NCI-H2196 treated with DMSO at 0.1 percent for 48 hours (cell line): Measurements from ENCODE around the gene CAMSAP1.

Experiments
- DNase-seq: peaks from one replicate; lab custom pipeline; 2025; ENCODE audit not compliant: unreplicated experiment; lab: John Stamatoyannopoulos, UW

The CAMSAP1 gene

DNA sequence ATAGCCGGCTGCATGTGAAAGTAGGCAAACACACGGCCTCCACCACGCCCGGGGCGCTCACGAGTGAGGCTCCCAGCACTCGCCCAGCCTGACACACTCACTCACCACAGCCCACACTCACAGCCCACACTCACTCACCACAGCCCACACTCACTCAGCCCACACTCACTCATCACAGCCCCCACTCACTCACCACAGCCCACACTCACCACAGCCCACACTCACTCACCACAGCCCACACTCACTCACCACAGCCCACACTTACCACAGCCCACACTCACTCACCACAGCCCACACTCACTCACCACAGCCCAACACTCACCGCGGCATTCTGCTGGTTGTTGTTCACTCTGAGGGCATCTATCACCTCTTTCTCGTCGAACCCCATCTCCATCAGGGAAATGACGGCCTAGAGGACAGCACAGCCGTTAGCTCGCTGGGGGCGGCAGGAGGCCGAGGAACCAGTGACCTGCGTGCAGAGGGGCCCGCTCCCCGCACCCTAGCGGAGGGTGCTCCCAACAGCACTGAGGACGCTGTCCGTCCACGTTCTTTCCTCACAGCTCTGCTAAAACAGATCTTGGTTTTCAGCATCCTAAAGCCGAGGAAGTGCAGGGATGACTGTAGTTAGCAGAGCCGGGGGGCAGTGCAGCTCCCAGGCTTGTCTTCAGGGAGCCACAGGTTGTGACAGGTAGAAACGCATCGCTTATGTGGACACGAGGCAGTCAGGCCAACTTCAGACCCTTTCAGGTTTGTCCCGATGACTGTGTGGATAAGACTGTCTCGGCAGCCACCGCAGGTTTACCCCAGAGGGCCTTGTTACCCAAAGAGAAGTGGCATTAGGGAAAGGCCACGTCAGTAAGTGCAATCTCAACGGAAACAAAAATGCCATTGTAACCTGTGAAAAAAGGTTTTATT lies 32.3 kb upstream of the CAMSAP1 start:
- no peak for DNase-seq

DNA sequence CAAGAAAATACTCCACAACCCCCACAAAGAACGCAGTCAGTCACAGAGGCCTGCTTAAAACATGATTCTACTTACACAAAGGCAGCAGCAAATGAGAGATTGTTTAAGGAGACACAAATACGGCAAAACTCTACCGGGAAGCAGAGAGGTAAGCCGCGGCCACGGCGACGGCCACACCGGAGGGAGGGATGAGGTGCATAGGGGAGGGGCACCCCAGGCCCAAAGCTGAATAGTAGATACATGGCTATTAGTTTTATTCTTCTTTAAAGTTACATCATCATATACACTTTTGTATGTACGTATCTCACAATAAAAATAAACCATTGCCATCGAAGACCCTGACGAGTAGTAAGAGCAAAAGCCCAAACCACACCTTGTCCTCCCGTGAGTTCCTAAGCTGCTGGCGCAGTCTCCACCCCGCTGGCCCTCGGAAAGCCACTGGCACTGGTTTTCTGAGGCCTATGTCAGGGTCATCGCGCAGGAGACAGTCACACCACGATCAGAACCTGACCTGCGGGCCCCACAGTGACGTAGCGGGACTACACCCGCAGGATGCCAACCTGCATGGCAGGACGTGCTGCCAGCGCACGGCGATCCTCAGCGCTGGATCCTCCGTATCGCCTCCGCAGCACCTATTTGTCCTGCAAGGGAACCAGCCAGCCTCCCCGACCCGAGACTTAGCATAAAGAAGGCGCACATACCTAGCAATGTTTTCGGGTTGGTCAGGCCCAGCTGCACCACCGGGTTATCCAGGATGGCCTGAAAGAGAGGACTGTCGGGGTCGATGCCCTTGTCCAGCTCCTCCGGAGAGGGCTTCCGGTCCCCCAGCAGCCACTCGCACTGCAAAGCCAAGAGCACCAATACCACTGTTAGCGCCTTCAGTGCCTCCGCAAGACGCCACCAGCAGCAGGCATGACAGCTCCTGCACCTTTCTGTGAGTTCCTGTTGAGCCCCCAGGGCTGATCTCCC lies 30.5 kb upstream of the CAMSAP1 start:
- DNase-seq = no peak

DNA sequence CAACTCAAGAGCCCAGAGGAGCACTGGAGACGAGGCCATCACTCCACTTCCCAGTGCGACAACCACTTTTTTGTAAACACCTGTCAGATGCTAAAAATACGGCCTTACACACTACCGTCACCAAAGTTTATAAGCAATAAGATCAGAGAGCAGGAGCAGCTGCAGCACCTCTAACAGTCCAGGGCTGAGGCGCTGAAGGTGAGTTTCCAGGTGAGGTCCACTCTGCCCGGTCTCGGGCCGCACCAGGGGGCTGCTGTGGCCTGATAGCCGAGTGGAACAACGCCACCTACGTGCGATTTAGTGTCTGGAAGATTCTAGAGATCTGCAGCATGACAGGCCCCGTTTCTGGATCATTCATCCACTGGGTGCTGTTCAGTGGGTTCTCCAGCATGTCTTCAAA lies 25.8 kb upstream of the CAMSAP1 start:
- no peak for DNase-seq

DNA sequence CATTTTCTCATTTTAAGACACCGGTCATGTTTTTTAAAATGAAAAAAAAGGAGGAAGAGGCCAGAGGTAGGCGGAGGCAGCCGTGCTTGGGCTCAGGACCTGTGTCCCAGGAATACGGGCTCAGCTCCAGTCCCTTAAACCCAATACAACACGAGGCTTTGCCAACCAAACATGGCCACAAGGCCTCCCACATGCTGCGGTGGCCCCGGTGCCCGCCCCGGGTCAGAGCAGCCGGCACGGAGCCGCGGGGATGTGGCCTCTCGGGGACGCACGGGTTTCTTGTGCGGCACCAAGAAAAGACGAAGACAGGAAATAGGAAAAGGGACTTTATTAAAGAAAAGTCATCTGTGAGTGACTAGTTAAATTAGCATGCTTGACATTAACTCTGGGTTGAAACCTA lies 25.3 kb upstream of the CAMSAP1 start:
- no peak for DNase-seq

DNA sequence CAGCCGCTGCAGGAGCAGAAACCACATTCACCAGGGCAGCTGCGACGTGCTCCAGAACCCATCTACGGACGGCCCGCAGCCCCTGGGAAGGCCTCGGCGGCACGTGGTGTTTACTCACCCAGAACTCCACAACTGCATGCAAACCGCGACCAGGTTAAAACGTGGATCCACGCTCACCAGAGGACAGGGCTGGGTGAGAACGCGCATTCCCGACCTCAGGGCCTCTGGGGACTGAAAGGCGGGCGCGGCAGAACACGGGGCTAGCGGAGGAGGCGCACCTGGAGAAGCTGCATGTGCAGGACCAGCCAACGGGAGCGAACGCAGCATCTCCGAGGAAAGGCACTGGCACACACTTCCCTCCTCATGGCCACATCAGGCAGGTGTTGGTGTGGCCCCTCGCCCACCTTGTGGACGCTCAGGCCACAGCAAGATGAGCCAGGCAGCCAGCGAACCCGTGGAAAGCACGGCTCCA lies 24.0 kb upstream of the CAMSAP1 start:
- DNase-seq = no peak

DNA sequence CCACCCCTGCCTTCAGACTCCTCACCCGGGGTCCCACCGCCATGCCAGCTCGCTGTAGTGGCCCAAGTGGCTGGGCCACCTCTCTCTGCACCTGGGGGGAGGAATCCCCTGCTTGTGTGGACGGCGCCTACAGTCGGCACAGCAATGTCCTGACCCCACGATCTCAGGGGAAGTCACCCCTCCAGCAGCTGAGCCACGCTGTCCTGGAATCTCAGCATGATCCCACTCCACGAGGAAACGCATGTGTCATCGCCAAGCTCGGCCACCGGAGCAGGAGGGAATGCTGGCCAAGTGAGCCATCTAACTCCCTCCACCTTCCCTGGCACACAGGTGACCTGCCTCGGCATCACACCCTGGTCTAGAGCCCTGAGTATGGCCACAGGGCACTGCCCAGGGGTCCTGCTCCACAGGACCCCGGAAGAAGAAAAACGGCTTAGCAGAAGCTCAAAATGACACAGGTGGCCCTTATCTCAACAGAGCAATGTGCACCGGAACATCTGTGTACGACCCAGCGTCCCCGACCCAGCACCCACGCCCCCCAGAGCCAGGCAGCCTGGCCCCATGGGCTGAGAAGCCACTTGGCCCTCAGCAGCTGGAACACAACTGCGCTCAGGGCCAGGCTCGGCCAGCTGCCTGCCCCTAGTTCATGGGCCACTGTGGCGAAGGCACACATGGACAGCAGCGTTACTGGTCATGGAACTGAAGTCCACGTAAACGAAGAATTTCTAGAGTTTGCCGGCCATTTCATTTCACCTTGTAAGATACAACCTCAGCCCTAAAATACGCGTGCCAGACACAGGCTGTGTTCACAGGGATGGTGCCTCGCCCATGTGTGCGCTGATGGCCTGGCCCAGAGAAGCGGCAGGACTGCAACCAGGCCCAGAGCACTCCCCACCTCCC lies 23.4 kb upstream of the CAMSAP1 start:
- no peak for DNase-seq

DNA sequence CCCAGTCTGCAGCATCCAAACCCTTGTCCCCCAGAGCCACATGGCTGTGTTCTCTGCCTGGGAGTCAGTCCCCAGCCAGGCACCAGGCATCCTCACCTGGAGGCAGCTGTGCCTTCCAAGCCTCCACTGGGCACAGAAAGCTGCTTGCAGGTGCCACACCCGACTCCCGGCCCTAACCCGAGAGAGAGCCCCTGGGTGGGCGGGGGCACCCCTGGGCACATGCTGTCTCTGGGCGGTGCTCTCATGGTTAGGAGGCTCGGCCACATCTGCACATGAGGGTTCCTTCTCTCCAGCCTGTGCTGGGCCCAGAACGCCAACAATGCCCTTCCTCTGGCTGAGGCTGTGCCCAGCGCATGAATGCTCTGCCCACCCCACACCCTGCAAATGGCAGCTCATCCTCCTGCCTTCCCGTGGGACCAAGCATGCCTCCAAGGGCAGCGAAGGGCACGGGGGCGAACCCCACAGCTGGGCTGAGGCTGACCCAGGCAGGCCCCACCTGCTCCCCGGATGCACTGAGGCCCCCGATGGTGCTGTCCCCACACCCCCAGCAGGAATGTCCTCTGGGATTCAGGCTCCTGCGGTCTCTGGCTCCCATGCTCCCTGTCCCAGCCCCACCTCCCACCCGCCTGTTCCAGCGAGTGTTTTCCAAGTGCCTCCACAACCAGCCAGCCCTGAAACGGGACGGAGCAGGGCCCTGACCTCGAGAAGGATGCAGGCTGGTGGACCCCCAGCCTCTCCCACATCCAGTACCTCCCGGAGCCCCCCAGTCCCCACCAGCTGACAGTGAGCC lies 22.5 kb upstream of the CAMSAP1 start:
- DNase-seq = no peak

DNA sequence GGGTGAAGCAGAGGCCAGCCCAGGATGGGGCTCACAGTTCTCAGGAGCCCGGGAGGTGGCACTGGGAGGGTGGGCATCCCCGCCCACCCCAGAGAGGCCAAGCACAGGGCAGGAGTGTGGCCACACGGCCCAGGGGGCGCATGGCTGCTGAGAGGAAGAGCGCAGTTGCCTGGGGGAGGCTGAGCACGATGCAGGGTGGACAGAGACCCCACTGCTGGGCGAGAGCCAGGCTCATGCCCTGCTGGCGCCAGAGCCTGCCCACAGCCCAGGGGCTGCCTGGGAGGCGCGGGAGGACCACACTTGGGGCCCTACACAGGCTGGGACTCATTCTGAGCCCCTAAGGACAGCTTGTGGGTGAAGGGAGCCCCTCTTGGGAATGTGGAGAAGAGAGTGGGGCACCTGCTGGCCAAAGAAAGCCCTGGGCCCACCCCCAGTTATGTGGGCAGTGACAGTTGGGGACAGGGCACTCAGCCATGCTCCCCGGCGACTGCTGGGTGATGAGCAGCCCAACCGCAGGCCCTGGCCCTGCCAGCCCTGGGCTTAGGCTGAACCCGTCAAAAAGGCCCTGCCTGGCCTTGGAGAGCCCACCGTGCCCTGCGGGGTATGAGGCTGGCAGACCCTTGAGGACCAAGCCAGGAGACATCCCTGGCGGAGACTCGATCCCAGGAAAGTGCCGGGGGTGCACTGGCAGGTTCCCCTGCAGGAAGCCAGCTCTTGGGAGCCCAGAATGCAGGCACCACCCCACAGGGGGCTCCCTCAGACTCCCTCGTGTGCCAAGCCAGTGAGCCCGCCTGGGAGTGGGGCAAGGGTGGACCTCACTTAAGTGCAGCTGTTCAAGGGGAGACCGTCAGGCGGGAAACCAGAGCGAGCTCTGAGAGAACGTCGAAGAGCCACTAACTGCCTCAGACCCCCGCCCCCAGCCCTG lies 21.6 kb upstream of the CAMSAP1 start:
- DNase-seq = no peak

DNA sequence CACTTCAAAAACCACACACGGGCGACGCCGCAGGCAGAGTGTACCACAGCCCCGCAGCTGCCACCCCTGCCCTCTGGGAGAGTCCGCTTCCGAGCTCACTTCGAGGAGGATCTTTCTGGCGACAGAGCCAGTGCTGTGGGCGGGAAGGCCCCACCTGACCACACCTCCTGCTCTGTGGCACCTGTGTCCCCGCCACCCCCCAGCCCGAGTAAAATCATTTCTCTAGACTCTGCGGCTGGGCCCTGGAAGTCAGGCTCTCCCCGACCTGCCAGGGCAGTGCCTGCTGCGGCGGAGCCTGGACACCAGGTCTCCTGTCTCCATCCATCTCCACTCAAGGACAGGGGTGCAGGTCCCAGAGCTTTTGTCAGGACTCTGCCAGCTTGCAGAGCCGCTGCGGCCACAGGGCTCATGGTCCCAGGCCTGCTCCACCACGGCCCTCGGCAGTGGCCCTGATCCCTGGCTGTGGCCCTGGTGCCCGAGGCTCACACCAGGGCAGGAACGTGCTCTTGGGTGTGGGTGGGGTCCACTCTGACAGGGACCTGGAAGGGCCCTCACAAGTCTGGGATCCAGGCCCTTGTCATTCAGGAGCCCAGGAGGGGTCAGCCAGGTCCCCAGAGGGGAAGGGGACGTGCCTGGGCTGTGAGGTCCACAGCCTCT lies 20.9 kb upstream of the CAMSAP1 start:
- DNase-seq = no peak

DNA sequence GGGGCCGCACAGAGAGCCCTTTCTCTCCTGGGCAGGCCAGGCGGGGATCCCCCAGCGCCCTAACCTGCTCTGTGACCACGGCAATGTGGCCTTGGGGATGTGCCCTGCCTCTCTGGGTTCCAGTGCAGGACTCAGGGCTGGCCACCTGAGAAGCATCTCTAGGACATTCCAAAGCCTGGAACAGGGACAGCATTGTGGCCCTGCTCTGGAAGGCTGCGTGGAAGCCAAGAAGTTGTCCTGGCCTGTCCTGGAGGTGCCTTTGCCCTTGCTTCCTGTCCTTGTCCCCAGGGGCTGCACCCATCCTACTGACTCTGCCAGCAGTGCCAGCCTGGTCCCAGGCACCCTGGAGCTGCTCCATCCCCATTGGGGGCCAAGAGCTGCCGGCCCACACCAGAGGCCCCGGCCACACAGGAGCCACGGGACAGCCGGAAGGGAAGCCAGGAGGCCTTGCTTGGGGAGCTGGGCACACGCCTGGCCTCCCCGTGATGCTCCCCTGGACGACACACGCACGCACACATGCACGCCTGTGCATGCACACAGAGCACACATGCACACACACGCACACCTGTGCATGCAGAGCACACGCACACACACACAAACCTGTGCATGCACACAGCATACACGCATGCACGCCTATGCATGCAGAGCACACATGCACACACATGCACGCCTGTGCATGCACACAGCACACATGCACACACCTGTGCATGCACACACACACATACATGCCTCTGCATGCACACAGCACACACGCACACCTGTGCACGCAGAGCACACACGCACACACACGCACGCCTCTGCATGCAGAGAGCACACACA lies 20.1 kb upstream of the CAMSAP1 start:
- no peak for DNase-seq

DNA sequence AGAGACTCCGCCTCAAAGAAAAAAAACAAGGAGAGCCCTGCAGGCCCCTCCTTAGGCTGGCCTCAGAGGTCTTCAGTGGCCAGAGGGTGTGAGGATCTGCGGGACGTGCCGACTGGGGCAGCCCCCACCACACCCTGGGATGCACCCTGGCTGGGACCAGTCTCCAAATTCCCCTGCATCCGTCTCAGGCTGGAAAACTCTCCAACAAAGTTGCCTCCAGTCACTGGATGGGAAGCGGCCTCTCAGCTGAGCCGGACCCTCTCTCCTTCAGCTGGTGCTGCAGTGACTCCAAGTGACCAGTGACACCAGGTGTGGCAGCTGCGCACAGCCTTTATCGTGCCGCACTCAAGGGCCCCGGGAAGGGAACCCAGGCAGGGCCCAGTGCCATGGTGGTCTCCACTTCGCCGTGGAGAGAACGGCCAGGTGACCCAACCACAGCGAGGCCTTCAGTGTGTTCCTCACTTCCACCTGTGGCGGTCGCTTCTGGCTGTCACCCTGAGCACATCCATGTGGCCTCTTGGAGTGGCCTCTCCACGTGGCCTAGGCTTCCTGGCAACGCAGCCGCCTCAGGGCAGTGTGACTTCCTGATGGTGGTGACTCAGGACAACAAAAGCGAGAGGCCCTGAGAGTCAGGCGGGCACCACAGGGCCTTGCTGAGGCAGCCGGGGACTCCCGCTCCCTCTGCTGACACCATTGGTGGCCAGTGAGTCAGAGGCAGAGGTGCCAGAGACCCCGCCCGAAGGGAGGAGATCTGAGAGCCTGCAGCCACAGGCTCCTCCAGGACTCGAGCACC lies 19.3 kb upstream of the CAMSAP1 start:
- DNase-seq = no peak

DNA sequence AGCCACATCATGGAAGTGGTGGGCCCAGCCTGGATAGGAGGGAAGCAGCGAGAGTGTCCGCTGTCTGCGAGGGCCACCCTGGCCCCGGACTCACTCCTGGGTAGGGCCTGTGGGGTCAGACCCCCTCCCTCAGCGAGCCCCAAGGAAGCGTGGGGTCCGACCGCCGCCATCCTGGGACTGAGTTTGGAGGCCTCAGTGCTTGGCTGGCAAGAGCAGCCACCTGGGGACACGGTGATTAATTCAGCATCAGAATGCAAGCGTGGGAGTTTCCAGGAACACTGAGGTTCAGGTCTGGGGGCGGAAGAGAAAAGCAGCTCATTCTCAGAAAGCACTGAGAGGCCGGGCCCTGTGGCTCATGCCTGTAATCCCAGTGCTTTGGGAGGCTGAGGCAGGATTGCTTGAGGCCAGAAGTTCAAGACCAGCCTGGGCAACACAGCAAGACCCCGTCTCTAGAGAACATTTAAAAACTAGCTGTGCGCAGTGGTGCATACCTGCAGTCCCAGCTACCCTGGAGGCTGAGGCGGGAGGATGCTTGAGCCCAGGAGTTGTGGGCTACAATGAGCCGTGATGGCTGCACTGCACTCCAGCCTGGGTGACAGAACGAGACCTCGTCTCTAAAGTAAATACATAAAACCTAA lies 18.3 kb upstream of the CAMSAP1 start:
- no peak for DNase-seq

DNA sequence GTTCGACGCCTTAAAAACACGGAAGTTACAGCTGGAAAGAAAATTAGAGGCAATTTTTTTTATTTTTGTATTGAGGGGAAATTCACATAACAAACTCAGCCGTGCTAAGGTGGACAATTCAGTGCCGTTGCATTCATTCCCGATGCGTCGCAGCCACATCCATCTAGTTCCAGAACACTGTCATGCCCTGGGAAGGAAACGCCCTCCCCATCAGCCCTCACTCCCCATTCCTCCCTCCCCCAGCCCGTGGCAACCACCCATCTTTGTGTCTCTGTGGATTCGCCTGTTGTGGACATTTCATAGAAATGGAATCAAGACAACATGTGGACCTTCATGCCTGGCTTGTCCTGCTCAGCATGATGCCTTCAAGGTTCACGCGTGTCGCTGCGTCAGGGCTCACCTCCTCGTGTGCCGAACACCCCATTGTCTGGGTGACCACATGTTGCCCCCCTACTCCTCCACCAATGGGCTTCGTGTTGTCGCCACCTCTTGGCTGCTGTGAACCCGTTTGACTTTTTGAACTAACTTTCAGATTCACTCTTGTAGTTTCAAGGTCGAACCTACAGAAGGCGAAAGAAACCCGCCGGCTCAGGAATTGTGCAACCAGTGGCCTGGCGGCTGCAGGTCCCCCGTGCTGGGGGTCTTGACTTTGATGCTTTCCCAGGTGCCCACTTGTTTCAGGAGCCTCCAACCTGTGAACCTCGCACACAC lies 17.4 kb upstream of the CAMSAP1 start:
- no peak for DNase-seq

DNA sequence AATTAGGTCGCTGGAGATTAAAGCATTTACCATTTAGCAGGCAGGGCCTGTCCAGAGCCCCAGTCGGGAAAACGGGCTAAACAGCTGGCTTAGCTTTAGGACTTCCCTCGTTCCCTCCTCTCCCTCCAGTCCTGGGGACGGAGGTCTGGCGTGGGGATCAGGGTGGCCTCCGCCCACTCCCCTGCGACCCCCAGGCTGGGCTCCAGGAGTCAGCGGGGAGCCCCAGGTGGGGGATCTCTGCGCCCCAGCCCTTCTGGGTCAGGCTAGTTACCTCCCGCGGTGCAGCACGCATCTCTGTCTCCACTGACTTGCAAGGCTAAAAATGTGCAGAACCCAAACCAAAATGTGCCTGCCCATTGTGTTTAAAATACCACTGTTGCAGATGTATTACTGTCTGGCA lies 16.2 kb upstream of the CAMSAP1 start:
- no peak for DNase-seq

DNA sequence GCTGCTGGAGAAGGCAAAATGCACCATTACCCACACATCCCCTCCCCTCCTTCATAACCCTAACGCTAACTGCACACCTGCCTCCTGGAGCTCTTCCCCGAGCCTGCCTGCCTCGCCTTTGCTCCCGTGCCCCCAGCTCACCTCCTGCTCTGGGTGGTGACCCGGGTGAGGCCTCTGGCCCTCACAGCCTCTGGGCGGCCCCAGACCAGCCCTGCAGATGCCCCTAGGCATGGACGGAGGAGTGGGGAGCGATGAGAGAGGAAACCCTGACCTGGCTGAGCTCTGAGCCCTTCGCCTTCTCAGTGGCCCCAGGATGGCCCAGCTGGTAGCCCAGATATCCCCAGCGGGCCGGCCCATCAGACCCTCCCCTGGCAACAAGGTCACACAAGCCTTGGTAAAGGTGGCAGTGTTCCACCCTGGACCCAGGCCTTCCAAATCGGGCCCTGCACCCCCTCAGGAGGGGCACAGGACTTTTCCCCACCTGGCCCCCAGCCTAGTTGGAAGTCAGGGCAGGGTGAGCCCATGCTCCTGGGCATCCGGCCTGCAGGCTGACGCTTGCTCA lies 14.5 kb upstream of the CAMSAP1 start:
- DNase-seq = no peak
